AG09309 (cell line): ENCODE results near the gene GPR15LG.
A peak's percentile ranks its signal among the peaks of the same experiment; 100 is the strongest.

ENCODE experiments used
- DNase-seq: peaks from one replicate; pipeline ENCODE4 v3.0.0-alpha.2; 2010; ENCODE audit warnings: low read depth
- H3K4me3 ChIP-seq: 2 replicates; pipeline ENCODE4 v1.5.1; 2011; ENCODE audit warnings: mild to moderate bottlenecking, low read depth, low read length, moderate library complexity; ENCODE audit not compliant: control insufficient read depth
- TF ChIP-seq, protein P1 (sequence below): IDR thresholded peaks from 2 replicates; pipeline ENCODE4 v1.5.1; 2011; ENCODE audit warnings: mild to moderate bottlenecking, low read depth, low read length, inconsistent platforms; ENCODE audit not compliant: insufficient read depth, control insufficient read depth; ENCODE audit errors: missing control alignments

GPR15LG gene

DNA sequence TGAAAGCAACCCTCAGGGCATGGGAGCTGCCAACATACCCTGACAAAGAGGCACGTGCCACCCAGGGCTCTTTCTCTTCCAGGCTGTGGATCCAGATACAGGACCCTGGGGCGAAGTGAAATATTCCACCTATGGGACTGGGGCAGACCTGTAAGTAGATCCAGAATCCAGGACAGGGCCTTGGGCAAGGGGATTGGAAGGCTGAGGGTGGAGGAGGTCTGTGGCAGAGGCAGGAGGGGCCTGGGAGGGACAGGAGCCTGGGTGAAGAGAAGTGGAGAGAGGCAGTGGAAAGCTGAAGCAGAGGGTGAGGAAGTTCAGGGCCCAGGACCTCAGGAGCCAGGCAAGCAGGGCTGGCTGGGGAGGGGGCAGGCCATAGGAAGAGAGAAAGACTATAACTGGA lies 38.0 kb downstream of the GPR15LG start:
- DNase-seq, result no peak
- H3K4me3 ChIP-seq, result no peak overlapping the region
- TF ChIP-seq, protein P1, sequence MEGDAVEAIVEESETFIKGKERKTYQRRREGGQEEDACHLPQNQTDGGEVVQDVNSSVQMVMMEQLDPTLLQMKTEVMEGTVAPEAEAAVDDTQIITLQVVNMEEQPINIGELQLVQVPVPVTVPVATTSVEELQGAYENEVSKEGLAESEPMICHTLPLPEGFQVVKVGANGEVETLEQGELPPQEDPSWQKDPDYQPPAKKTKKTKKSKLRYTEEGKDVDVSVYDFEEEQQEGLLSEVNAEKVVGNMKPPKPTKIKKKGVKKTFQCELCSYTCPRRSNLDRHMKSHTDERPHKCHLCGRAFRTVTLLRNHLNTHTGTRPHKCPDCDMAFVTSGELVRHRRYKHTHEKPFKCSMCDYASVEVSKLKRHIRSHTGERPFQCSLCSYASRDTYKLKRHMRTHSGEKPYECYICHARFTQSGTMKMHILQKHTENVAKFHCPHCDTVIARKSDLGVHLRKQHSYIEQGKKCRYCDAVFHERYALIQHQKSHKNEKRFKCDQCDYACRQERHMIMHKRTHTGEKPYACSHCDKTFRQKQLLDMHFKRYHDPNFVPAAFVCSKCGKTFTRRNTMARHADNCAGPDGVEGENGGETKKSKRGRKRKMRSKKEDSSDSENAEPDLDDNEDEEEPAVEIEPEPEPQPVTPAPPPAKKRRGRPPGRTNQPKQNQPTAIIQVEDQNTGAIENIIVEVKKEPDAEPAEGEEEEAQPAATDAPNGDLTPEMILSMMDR, result no peak

DNA sequence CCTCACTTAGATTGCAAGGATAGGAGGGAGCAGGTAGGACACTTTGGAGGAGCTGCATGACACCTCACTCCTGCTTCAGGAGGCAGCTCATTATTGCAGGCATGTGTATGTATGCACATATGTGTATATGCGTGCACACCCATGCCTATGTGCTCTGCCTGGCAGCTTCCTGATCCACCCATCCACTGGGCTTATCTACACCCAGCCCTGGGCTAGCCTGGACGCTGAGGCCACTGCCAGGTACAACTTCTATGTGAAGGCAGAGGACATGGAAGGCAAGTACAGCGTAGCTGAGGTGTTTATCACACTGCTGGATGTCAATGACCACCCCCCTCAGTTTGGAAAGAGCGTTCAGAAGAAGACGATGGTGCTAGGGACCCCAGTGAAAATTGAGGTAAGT lies 38.4 kb downstream of the GPR15LG start:
- no peak for DNase-seq
- H3K4me3 ChIP-seq, result no peak overlapping the region
- TF ChIP-seq, protein P1, result no peak

DNA sequence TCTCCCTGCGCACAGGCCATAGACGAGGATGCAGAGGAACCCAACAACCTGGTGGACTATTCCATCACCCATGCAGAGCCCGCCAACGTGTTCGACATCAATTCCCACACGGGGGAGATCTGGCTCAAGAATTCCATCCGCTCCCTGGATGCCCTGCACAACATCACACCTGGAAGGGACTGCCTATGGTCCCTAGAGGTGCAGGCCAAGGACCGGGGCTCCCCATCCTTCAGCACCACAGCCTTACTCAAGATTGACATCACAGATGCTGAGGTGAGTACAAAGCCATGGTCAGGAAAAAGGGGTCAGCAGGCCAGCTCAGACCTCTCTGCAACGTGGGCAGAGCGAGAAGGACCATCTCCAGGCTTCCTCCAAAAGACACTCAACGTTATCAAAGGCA lies 39.5 kb downstream of the GPR15LG start:
- TF ChIP-seq, protein P1, result no peak
- DNase-seq, result no peak
- no peak overlapping the region for H3K4me3 ChIP-seq

DNA sequence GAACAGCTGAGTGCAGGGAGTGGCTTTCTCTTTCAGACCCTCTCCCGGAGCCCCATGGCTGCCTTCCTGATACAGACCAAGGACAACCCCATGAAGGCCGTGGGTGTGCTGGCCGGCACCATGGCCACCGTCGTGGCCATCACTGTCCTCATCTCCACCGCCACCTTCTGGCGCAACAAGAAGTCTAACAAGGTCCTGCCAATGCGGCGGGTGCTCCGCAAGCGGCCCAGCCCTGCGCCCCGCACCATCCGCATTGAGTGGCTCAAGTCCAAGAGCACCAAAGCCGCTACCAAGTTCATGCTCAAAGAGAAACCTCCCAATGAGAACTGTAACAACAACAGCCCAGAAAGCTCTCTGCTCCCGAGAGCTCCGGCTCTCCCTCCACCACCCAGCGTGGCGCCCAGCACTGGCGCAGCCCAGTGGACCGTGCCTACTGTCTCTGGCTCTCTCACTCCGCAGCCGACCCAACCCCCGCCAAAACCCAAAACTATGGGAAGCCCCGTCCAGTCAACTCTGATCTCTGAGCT lies 40.5 kb downstream of the GPR15LG start:
- no peak for DNase-seq
- TF ChIP-seq, protein P1, result no peak
- no peak overlapping the region for H3K4me3 ChIP-seq

DNA sequence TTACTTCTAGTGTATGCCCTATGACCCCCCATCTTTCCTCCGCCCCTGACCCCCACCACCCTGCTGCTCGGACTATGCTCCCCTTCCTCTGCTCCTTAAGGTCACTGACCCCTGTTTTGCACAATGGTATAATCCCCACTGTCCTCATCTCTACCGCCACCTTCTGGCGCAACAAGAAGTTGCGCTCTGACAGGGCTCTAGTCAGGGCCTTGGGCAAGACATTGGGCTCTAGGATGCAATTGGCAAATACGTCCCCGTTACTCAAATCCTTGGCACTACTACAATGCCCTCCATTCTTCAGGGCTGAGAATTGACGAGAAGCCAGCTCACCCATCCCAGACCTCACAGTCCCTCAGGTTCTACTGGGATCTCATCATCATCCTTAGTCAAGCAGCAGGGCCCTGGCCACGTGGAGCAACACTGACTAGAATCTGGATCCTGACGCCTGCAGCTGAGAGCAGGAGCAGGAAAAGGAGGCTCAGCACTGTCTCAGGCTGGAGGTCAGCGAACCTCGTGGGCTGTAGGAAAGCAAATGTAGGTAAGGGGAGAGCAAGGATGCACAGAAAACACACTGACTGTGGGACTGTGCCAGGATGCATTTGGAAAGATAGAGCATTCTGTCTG lies 41.1 kb downstream of the GPR15LG start:
- TF ChIP-seq, protein P1, result peak; percentile 19
- no peak overlapping the region for H3K4me3 ChIP-seq
- no peak for DNase-seq

DNA sequence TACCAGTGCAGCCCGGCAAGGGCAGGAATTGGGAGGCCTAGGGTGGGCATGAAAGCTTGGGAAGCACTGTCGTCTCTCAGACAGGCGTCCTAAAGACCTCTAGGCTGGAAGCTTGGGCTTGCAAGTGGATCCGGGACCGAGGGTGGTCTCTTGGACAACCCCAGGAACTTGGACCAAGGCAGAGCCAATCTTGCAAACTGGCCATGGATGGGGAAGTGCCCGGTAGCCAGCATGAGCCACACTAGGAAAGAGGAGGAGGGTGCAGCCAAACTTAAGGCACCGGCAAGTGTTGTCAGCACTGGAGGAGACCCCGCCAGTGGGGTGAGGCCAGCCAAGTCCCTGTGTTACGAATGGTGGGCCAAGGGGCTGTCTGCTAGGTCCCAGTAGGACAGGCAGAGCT lies 43.2 kb downstream of the GPR15LG start:
- H3K4me3 ChIP-seq, result no peak overlapping the region
- DNase-seq, result no peak
- TF ChIP-seq, protein P1, result no peak
